ENCODE measurements around the gene ZNF200. TPM values are rescaled to one million over a fixed set of nuclear protein-coding genes. Genes with fewer than 3 reads are reported as not detected.

ZNF200 gene
- total RNA-seq, 2 donors from 2014 or later, result 7.1 to 7.2 TPM

GRCh38 chr16:3249020-3249419 lies 14.1 kb upstream of the ZNF200 start:
- TF ChIP-seq, protein P1, sequence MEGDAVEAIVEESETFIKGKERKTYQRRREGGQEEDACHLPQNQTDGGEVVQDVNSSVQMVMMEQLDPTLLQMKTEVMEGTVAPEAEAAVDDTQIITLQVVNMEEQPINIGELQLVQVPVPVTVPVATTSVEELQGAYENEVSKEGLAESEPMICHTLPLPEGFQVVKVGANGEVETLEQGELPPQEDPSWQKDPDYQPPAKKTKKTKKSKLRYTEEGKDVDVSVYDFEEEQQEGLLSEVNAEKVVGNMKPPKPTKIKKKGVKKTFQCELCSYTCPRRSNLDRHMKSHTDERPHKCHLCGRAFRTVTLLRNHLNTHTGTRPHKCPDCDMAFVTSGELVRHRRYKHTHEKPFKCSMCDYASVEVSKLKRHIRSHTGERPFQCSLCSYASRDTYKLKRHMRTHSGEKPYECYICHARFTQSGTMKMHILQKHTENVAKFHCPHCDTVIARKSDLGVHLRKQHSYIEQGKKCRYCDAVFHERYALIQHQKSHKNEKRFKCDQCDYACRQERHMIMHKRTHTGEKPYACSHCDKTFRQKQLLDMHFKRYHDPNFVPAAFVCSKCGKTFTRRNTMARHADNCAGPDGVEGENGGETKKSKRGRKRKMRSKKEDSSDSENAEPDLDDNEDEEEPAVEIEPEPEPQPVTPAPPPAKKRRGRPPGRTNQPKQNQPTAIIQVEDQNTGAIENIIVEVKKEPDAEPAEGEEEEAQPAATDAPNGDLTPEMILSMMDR (IDR thresholded peaks at IDR 0.05), result no peak
- intact Hi-C loops (cut with DNase I), result no loop called here
- no peak overlapping the region for H3K27ac ChIP-seq
- no peaks in the 10 kb centered on the region for H3K27me3 ChIP-seq
- H3K9ac ChIP-seq (ENCODE audit: low read depth in 2 of 2, low read length in 2 of 2), result no peak overlapping the region
- no peaks in the 10 kb centered on the region for H3K4me1 ChIP-seq
- no peaks in the 10 kb centered on the region for H3K9me3 ChIP-seq
- H3K4me3 ChIP-seq, result no peak overlapping the region
- no peaks in the 10 kb centered on the region for H3K36me3 ChIP-seq
- DNase-seq, result no peak

GRCh38 chr16:3248596-3248995 lies 13.6 kb upstream of the ZNF200 start:
- no peaks in the 10 kb centered on the region for H3K27me3 ChIP-seq
- H3K9me3 ChIP-seq, result no peaks in the 10 kb centered on the region
- TF ChIP-seq, protein P1 (IDR thresholded peaks at IDR 0.05), result no peak
- H3K4me1 ChIP-seq, result no peaks in the 10 kb centered on the region
- intact Hi-C loops (cut with DNase I), result no loop called here
- H3K27ac ChIP-seq, result no peak overlapping the region
- no peak for DNase-seq
- H3K4me3 ChIP-seq, result no peak overlapping the region
- H3K36me3 ChIP-seq, result no peaks in the 10 kb centered on the region
- no peak overlapping the region for H3K9ac ChIP-seq (ENCODE audit: low read depth in 2 of 2, low read length in 2 of 2)

- Histone ChIP-seq H3K9me3 (no peaks in the 10 kb centered on the region), H3K27me3 (no peaks in the 10 kb centered on the region), H3K4me3 (no peak overlapping the region), H3K27ac (no peak overlapping the region), H3K36me3 (no peaks in the 10 kb centered on the region), H3K9ac (ENCODE audit: low read depth in 2 of 2, low read length in 2 of 2) (no peak overlapping the region), H3K4me1 (no peaks in the 10 kb centered on the region)
- intact Hi-C loops (cut with DNase I), result no loop called here
- TF ChIP-seq, protein P1 (IDR thresholded peaks at IDR 0.05), result no peak
- no peak for DNase-seq
These were observed 11.9 kb upstream of the ZNF200 start for GRCh38 chr16:3246876-3247275.

GRCh38 chr16:3246002-3246401 lies 11.0 kb upstream of the ZNF200 start:
- H3K9ac ChIP-seq (ENCODE audit: low read depth in 2 of 2, low read length in 2 of 2), result no peak overlapping the region
- H3K27ac ChIP-seq, result no peak overlapping the region
- TF ChIP-seq, protein P1 (IDR thresholded peaks at IDR 0.05), result no peak
- no peaks in the 10 kb centered on the region for H3K27me3 ChIP-seq
- DNase-seq, result no peak
- intact Hi-C loops (cut with DNase I), result no loop called here
- no peaks in the 10 kb centered on the region for H3K9me3 ChIP-seq
- no peak overlapping the region for H3K4me3 ChIP-seq
- H3K36me3 ChIP-seq, result no peaks in the 10 kb centered on the region
- no peaks in the 10 kb centered on the region for H3K4me1 ChIP-seq

GRCh38 chr16:3243882-3244281 lies 8.9 kb upstream of the ZNF200 start:
- TF ChIP-seq, protein P1 (IDR thresholded peaks at IDR 0.05), result no peak
- H3K27me3 ChIP-seq, result no peaks in the 10 kb centered on the region
- H3K27ac ChIP-seq, result no peak overlapping the region
- H3K9ac ChIP-seq (ENCODE audit: low read depth in 2 of 2, low read length in 2 of 2), result no peak overlapping the region
- no peak overlapping the region for H3K4me3 ChIP-seq
- H3K4me1 ChIP-seq, result no peaks in the 10 kb centered on the region
- intact Hi-C loops (cut with DNase I), result no loop called here
- DNase-seq, result no peak
- H3K36me3 ChIP-seq, result no peaks in the 10 kb centered on the region
- H3K9me3 ChIP-seq, result no peaks in the 10 kb centered on the region

DNA sequence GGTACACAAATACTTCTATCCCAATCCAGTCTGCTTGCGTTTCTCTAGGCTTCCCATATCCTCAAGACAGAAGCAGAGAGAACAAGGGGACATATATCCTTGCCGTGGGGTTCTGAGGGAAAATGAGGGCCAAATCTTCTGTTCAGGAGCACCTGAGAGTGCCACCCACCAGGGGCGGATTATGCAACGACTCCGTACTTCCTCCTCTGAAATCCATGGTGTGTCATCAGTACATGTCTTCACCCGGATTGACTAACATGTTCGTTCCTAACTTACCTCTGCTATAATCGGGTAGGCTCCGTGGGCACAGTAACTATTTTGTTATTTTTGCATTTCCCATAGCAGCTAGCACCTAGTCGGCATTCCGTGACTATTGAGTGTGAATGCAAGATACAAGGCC lies 7.8 kb upstream of the ZNF200 start:
- intact Hi-C loops (cut with DNase I), result no loop called here
- H3K4me3 ChIP-seq, result no peak overlapping the region

More for the DNA sequence above, 7.8 kb upstream of the ZNF200 start:
- Histone ChIP-seq H3K27ac (no peak overlapping the region), H3K9ac (ENCODE audit: low read depth in 2 of 2, low read length in 2 of 2) (no peak overlapping the region), H3K4me1 (no peaks in the 10 kb centered on the region), H3K9me3 (no peaks in the 10 kb centered on the region), H3K27me3 (no peaks in the 10 kb centered on the region), H3K36me3 (no peaks in the 10 kb centered on the region)
- DNase-seq, result no peak
- TF ChIP-seq, protein P1 (IDR thresholded peaks at IDR 0.05), result no peak
